Inflammatory macrophage (primary cell): ENCODE results near the gene LPP.
A peak's percentile ranks its signal among the peaks of the same experiment; 100 is the strongest.

ENCODE experiments used
- DNase-seq, 2 donors: peaks; one replicate each; pipeline ENCODE4 v3.0.0-alpha.2; 2020 to 2022

LPP gene

DNA sequence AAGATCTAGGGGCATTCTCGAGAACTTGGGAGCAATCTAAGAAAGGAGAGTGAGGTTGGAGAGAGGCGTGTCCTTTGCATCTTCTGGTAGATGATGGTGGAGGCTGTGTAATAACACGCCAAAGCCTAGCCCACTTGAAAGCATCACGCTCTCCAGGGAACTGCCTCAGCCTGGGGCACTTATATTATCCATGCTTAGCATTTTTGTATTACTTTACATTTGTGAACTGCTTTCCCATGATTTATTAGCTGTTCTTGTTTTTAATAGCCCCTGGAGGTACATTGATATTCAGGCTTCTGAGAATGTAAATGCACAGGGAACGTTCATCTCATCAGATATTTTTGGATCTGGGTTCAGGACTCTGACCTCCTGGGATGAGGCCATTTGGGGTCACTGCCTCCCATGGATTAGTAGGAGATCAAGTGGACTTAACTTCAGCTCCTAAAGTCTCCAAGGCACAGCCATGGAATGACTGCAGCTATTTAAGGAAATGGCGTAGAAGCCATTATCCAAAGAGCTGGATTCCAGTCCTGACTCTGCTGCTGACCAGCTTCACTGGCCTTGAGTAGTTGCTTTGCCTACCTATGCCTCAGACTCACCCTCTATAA lies 124.9 kb downstream of the LPP start:
- no peak for DNase-seq

DNA sequence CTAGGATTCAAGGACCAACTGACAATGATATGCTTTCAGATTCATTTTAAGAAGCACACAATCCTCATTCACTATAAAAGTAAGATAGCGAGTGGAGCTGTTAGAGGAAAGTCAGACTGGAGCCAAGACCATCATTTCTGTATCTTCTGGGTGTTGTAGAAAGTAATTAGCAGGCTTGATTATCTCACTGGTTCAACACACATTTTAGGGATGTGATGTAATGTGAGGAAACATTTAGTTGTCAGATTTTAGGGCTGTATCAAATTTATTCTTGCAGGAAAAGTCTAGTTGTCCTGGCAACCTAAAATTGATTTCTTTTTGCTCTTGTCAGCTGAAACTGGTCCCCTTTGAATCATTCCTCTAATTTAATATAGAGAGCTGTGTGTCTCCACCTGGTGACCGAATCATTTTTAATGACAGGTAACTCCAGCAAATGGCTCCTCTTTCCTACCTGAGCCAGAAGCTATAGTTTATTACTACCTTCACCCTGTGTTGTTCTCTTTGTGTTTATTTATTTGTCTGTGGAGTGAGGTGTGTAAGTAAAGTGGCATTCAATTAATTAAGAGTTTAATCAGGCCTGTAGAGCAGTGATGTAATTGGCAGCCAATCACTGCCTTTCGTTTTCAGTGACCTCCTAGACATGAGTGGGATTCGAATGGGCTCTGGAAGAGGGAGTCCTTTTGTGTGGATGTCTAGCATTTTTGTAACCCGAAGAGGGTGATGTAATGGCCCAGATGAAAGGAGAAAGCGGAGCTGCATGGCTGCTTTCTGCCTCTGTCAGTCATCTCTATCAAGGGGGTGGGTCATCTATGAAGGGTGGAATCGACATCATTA lies 125.8 kb downstream of the LPP start:
- no peak for DNase-seq

DNA sequence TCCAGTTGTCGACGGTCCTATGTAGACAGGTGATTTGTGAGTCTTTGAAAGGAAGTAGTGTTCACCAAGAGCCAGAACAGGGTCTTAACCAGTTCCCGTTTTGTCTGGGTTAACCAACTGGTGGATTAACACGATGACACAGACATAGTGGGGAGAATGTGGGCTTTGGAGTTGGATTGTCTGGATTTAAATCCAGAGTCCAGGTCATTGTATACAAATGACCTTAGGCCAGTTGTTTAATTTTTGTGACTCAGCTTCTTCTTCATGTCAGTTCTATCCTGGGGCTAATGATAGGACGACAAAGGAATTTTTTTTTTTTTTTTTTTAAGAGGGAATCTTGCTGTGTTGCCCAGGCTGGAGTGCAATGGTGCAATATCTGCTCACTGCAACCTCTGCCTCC lies 126.7 kb downstream of the LPP start:
- DNase-seq: no peak

DNA sequence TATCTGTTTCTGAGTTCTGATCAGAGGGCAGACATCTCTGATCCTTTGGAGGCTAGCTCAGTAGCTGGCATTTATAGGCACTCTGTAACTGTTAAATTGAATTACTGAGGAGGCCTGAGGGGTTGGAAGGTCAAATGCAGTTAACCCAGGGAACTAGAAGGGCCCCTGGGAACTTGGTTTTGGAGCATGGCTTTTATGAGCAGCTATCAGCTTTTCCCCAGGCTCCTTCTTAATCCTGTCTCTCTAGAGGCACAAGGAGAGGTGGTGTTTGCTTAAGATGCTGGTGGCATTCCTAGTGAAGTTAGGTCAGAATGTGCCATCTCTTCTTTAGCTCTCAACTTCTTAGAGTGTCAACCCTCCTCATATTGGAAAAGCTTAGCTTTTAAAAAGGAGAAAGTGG lies 128.9 kb downstream of the LPP start:
- no peak for DNase-seq

DNA sequence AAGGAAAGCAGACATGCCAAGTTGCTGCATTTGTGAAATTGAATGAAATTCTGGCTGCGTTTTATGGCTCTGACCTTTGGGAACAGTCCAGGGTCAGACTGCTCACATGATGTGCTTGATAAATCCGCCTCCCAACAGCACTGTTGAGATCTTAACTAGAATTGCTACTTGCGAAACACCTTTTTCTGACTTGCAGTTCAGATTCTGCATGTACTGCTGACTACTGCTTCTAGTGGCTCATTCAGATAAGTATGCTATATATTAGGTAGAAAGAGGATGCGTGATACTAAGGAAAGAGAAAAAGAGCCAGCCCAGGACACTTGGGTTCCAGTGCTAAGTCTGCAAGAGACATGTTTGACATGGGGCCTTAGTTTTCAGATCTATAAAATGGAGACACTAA lies 129.4 kb downstream of the LPP start:
- DNase-seq: peak; percentile 50 to 70

DNA sequence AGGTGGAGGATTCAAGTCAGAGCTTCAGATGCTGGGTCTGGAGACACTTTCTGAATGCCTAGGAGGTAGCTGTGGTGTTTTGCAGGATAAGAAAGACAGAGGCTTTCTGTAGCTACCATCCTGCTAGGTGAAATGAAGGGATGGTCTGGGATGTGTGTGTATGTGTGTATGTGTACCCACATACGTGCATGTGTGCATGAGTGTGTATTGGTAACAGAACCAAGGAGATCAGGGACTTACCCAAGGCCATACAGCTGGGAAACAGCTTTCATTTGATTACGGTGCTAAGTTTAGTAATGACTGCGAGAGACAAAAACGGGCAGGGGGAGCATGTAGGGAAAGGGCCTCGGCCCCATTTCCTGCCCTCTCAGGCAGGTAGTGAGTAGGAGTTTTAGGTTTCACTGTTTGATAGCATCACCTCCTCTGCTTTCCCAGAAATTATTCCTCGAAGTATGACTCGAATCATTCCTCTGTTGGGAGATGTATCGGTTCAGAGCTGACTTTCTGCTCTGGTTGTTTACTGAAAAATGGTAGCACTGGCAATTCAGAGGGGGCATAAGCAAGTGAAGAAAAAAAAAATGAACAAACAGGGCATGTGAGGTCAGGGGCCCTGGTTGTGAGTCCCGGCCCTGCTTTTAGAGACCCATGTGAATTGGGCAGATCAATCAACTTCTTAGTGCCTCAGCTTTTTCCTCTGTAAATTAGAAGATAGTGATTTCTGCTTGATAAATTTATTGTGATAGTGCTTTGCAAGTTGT lies 130.7 kb downstream of the LPP start:
- no peak for DNase-seq

DNA sequence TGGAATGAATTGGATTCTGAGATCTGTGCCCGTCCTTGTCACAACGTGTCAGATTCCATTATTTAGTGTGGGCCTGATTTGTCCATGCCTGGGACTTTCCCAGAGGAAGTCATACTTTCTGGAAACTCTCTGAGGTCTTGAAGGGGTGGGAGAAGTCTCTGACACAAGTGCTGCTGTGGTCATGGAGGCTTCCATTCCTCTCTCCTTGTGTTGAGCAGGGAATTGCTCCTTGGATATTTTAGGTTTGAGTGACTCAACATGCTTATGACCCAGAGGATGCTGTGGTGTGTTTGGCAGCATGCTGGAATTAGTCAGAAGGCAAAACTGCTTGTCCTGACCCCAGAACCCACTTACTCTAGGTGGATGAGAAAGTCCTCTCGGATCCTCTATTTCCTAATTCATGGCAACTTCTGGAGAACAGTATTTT lies 132.1 kb downstream of the LPP start:
- DNase-seq: peak; percentile 69 to 93

DNA sequence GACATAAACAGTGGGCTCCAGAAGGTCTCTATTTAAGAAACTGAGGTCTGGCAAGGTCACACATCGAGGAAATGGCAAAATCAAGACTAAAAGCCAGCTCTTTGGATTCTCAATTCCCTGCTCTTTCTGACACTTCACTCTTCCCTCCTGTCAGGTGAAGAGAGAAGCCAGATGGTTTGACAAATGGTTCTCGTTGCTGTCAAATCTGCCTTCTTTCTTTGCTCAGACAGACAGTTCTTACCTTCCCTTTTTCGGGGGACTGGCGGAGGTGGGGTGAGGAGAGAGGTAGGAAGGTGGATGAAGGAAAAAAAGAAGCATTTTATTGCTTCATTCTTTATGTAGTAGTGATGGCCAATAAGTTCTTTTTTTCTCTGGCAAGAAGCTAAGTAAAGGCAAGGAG lies 133.4 kb downstream of the LPP start:
- no peak for DNase-seq

DNA sequence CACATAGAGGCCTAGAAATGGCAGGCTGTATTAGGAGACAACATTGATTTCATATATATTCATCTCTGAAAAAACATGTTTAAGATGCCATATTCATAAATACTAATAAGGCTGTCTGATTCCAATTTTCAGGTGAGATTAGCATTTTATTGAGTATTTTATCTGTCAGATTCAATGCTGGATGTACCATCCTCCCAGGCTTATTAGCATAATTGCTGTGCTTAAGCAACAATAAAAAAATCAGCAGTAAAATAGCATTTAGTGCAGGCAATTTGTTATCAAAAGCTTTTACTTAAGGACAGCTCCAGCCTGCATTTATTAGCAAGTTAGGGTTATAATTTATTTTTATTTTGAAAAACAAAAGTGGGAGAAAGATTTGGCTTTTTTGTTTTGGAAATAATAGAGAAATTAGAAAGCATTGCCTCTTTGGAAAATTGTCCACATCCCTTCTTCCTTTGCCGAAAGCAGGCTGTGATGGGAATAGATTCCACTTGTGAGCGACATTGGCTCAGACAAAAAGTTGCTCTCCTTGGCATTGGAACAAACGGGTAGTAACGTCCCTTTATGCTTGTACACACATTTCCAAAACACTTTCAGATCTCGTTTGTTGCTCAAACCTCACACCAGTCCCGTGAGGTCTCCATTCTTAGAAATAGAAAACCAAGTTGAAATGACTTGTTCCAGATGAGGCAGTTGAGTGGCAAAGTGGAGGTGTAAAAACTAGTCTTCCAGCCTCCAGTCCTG lies 134.0 kb downstream of the LPP start:
- no peak for DNase-seq

DNA sequence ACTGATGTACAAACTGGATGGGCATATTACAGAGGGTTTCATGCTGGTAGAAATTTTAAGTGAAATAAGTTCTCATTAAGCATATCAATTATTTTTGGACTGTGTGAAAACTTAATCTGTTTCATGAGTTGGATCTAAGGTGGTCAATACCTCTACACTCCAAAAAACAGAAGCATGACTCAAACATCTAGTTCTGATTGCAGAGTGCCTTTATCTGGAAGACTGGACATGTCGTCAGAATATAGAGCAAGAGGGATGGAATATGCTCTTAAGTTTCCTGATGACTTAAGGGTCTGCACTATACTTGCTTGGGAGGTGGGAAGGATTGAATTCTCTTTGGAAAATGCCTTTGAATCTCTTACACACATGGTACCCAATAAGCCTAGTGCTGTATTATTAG lies 138.3 kb downstream of the LPP start:
- peak in 1 of 2 donors; percentile 25 for DNase-seq

DNA sequence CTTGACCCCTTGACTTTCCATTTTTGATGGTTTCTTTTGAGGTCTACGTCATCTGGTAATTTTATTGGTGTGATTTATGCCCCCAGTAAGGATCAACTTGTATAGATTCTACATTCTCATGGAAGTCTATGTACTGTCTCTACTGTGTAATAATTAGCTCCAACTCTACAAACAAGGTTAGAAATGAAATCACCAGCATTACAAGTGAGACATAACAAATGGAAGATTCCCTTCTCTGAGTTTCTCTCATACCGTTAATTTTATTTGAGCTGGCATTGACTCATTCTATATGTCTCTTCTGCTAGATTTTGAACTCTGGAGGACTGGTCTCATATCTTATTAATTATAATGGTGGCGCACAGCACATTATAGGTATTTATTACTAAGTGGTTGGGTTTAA lies 138.9 kb downstream of the LPP start:
- no peak for DNase-seq

DNA sequence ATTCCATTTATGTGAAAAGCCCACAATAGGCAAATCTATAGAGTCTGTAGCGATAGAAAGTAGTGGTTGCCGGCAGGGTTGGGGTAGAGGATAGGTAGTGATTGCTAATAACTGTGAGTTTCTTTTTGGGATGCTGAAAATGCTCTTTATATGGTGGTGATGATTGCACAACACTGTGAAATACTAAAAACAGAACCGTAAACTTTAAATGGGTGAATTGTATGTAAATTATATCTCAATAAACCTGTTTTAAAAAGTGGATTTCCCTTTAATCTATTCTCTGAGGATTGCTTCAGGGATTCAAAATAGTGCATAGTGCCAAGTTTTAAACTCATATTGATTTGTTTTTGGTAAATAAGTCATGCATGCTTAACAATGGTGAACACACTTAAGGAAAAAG lies 140.2 kb downstream of the LPP start:
- DNase-seq: peak in 1 of 2 donors; percentile 39

DNA sequence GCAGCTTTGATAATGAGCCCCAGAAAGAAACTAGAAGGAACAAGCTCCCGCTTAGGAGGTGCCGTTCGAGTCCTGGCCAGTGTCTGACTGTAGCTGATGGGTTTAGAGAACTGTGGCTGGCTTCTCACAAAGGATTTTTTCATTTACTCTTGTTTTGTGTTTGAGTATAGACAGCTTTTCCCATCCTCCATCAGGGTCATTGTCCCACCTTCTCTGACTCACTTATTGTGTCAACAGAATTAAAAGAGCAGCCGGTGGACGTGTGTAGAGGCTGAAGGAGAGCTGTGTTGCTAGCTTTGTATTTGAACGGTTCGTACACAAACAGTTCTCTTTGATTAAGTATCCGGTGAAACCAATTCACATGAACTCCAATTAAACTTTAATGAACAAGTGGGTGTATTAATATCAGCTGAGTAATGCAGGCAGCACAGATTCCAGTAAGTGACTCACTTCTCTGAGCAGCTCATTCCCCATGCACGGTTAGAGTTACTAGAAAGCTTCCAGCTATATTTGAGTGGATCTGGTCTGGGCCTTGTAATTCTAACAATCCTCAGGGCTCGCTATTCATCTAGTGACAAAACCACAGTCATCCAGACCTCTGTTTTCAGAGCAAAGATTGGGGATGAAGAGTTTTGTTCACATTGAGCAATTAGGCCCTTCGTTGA lies 141.0 kb downstream of the LPP start:
- DNase-seq: peak; percentile 31 to 54

DNA sequence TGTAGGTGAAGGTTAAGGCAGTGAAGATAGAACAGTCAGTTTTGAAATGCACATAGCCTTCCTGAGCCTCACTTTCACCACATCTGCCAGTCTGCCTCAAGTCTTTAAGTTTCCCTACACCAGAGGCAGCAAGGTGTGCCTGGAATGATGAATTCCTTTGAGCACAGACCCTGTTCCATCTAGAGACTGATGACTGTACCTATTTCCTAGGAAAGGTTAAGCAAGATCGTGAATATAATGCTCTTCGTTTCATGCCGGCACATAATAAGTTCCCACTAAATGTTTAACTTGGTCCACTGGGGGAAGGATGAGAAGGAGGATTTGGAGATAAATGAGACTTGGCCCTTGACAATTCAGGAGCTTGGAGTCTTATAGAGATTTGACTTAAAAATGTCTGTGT lies 141.9 kb downstream of the LPP start:
- DNase-seq: no peak

DNA sequence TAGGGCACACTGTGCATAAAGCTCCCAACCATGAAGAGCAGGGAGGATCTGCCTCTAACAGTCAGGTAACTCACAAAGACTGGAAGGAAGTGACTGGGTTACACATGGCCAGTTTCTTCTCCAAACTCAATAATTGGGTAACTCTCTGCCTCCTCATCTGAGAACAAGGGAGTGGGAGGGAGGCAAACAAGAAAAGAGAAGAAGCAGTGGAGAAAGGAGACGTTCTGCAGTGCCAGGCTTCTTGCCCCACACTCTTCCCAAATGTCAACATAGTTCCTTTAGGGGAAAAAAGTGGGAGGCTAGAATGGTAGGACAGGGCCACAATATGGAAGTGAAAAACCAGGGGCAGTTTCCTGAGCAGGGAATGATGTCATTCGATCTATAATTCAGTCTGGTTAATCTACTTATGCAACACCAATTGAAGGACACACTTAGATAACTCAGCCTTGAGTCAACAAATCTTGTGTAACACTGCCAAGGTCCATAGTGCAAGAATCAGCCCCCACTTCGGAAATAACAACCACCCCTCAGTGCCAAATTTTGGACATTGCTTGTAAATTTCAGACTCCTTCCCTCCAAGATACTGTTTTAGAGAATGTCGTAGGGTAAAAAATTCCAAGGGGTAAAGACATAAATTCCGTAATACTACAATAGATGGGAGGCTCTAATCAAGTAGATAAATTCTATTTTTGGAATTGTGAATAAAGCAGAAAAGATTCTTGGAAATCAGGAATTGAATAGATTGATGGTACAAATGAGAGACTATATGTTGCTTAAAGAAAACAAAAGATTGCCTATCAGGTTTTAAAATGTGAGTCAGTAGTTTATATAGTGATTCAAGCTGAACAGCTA lies 143.0 kb downstream of the LPP start:
- DNase-seq: peak; percentile 97 to 99

DNA sequence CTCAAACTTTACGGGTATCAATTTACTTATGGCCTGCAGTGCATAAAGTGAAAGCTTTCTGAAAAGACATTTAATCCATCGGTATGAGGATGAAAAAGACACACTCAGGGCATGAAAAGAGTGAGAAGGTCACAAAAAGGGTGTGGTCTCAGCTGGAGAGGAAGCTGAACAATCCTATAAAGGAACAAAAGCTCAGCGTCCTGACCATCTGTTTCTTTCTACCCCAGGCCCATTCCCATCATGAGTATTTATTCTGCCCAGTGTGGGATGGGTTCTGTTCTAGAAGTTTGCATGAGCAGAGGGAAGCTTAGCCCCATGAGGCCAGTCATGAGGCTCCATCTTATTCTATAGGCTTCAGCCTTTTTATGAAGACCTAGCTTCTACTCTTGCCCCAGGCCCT lies 144.6 kb downstream of the LPP start:
- peak; percentile 43 to 64 for DNase-seq

DNA sequence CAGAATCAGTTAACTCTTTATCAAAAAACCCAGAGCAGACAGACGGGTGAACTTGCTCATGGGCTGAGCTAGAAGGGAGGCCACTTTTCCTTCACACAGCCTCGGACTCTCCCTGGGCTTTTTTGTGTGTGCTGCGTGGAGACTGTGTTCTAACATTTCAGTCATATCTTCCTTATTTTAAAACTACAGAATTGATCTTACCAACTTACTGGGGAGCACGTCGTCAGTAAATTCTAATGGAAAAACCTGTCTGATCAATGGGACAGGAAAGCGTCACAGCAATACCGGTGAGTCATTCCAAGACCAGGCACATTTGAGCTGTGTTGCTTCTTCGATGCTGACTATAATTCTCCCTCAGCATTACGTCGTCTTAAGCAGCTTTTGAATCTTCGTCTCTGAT lies 145.1 kb downstream of the LPP start:
- DNase-seq: no peak

DNA sequence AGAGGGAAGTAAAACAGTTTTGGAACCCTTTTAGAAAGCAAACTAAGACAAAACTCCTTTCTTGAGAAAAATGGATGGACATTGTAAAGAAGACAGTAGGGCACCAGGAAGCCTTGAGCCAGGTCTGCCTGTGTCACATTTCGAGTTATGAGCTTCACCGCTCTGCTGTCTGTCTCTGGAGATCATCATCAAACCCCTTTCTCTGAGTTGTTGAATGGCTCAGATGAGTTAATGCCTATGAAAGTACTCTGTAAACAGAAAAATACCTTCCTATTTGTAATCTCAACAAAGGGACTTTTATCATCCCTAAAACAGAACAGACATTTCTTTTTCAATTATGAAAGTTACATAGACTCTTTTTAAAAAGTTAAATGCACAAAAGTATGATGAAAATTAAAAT lies 145.8 kb downstream of the LPP start:
- DNase-seq: no peak

DNA sequence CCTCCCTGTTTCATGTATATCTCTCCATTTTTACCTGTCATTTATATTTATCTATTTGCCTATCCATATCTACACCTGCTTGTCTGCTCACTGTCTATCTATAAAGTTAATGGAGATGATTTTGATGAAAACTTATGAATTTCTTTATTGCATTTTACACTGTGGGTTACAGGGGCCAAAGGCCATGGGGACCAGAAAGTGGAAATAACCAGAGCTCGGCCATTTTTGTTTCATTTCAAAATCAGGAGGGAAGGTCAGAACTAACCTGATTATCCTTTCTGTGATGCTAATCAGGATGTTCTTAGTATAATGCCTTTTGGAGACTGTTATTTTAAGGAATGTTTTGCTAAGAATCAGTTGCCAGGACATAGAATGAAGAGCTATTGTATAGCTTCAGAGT lies 147.2 kb downstream of the LPP start:
- DNase-seq: no peak

DNA sequence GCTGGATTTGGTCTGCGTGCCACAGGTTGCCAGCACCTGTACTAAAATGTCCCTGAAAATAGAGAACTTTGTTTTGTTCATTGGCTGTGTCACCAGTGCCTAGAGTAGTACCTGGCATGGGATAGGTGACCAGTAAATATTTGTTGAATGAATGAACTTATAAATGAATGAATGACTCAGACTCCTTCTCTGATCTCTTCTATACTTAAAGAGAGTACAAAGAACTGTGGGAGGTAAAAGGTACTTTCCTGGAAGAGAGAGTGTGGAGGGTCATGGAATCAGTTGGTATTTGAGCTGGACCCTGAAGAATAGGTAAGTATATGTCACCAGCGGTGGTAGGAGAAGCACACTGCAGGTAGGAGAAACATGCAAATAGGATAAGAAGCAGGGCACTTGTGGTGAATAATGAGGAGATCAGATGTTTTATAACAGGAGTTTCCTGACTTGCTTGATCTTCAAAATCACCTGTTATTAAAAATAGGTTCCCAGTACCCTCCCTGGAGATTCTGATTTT lies 149.4 kb downstream of the LPP start:
- DNase-seq: no peak

DNA sequence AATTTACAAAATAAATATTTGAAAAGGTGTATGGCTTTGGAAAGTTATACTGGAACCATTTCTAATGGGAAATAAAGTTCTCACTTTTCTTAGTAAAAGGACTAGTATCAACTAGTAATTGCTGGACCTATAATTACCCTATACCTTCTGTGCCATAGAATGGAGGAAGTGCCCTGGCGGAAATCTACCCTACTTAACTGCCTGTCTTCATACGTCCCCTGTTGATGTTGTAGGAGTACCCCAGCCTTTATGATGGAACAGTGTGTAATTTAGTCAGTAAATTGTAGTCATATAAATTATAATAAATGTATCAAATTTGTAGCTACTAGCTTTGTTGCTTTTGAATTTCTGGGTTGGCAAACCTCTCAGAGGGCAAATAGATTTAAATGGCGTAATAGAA lies 149.9 kb downstream of the LPP start:
- DNase-seq: no peak
